K562 (cell line): ENCODE data around the gene FABP3. TPM values are rescaled to one million over a fixed set of nuclear protein-coding genes. Genes with fewer than 3 reads are reported as not detected.

Experiments used
- ATAC-seq: fragments of 200-7000 bp; cut with Tn5 transposase; 3 replicates; pipeline ENCODE4 v1.9.1; 2020; ENCODE audit warnings: moderate library complexity
- BruUV-seq: library from RNA; stranded (reverse); fragments of 400-500 nt; replicated peaks from 2 replicates; lab custom pipeline; 2021; lab: Mats Ljungman, UMichigan
- CTCF ChIA-PET: fragments of 300-600 bp; formaldehyde crosslinking; extraction: SDS; loops from one replicate; lab custom pipeline; 2021; ENCODE audit warnings: low intra/inter-chr PET ratio; lab: Yijun Ruan, JAX
- POLR2A ChIA-PET: fragments of 300-600, 350-650 bp; sonication (Branson Sonifier 250); formaldehyde crosslinking; extraction: SDS; loops from one replicate; lab custom pipeline; 2021; ENCODE audit warnings: antibody characterized with exemption, inconsistent platforms; lab: Yijun Ruan, JAX
- DNase-seq, 4 experiments: peaks; one replicate each; pipeline versions ENCODE4 v3.0.0 to v3.0.0-alpha.2; 2011 to 2018; ENCODE audit warnings: low spot score in 3 of 4, mixed read lengths in 3 of 4; ENCODE audit errors: extremely low read depth in 1 of 4
- FAIRE-seq: peaks from 2 replicates; lab custom pipeline; 2011; peaks lifted over from hg19 to GRCh38; lab: Jason Lieb, UNC
- H2AFZ ChIP-seq: 2 replicates; pipeline ENCODE4 v1.6.0; 2011; ENCODE audit warnings: low read depth, low read length, control low read depth, inconsistent platforms
- H3K27ac ChIP-seq: fragments of 200-600 bp; 3 replicates; pipeline ENCODE4 v1.8.0; 2011; ENCODE audit warnings: low read depth, mild to moderate bottlenecking, control low read depth, inconsistent platforms, low read length, moderate library complexity, mixed read lengths; ENCODE audit errors: extremely low read depth
- H3K27me3 ChIP-seq, 2 experiments: fragments of 300-600 bp in 1 of 2; 2 replicates in 1 of 2; 3 replicates in 1 of 2; pipeline versions ENCODE4 v1.6.0 to v1.8.0; 2011; ENCODE audit warnings: inconsistent platforms in 2 of 2, low read length in 2 of 2, mild to moderate bottlenecking in 1 of 2, mixed read lengths in 1 of 2, moderate library complexity in 1 of 2; ENCODE audit not compliant: control insufficient read depth in 2 of 2, insufficient read depth in 2 of 2
- H3K36me3 ChIP-seq: fragments of 300-600 bp; 3 replicates; pipeline ENCODE4 v1.8.0; 2011; ENCODE audit warnings: mild to moderate bottlenecking, low read length, inconsistent platforms; ENCODE audit not compliant: control insufficient read depth, insufficient read depth
- H3K4me1 ChIP-seq, 2 experiments: fragments of 200-600 bp in 1 of 2; replicated peaks in 1 of 2; 2 replicates in 1 of 2; 3 replicates in 1 of 2; pipeline versions ENCODE4 v1.5.1 to v1.8.0; 2011; ENCODE audit warnings: inconsistent platforms in 2 of 2, low read length in 2 of 2, mild to moderate bottlenecking in 1 of 2, mixed read lengths in 1 of 2, moderate library complexity in 1 of 2; ENCODE audit not compliant: control insufficient read depth in 2 of 2, insufficient read depth in 2 of 2
- H3K4me2 ChIP-seq: 2 replicates; pipeline ENCODE4 v1.6.1; 2011; ENCODE audit warnings: low read length, control low read depth, inconsistent platforms, mixed read lengths; ENCODE audit not compliant: insufficient read depth
- H3K4me3 ChIP-seq: fragments of 200-600 bp; sonication (generic), shearing (Covaris generic); 2 replicates; pipeline ENCODE4 v1.5.1; 2016; ENCODE audit warnings: control low read depth, inconsistent platforms
- H3K79me2 ChIP-seq: fragments of 200-600 bp; 3 replicates; pipeline ENCODE4 v1.8.0; 2011; ENCODE audit warnings: low read length, inconsistent platforms; ENCODE audit not compliant: control insufficient read depth, insufficient read depth
- H3K9ac ChIP-seq, 2 experiments: 2 replicates each; pipeline versions ENCODE4 v1.6.0 to v1.6.1; 2011; ENCODE audit warnings: low read depth in 2 of 2, low read length in 2 of 2, control low read depth in 1 of 2, inconsistent platforms in 1 of 2, mild to moderate bottlenecking in 1 of 2, mixed read lengths in 1 of 2; ENCODE audit not compliant: insufficient read depth in 1 of 2
- H3K9me1 ChIP-seq: one replicate; pipeline ENCODE4 v1.6.0; 2011; ENCODE audit warnings: inconsistent platforms, mild to moderate bottlenecking, low read length, moderate library complexity; ENCODE audit not compliant: control insufficient read depth, insufficient read depth
- H3K9me3 ChIP-seq: replicated peaks from 2 replicates; pipeline ENCODE4 v1.5.1; 2011; ENCODE audit warnings: low read depth, low read length, inconsistent platforms; ENCODE audit not compliant: control insufficient read depth, insufficient read depth
- H4K20me1 ChIP-seq: replicated peaks from 2 replicates; pipeline ENCODE4 v1.6.1; 2011; ENCODE audit warnings: low read length, inconsistent platforms, mixed read lengths; ENCODE audit not compliant: control insufficient read depth, insufficient read depth
- ADNP ChIP-seq: fragments of 200-800 bp; sonication (Bioruptor generic); IDR thresholded peaks from 2 replicates; pipeline ENCODE4 v1.6.1; 2016; ENCODE audit warnings: missing genetic modification characterization, missing compliant biosample characterization
- BCOR ChIP-seq: fragments of 450-650 bp; IDR thresholded peaks from 2 replicates; pipeline ENCODE4 v1.6.1; 2016
- CBX3 ChIP-seq, 2 experiments: IDR thresholded peaks; 1 replicate in 1 of 2; 2 replicates in 1 of 2; pipeline ENCODE4 v1.6.1; 2012; ENCODE audit warnings: inconsistent platforms in 2 of 2, low read length in 2 of 2, borderline replicate concordance in 1 of 2, control low read depth in 1 of 2
- CREM ChIP-seq: IDR thresholded peaks from 2 replicates; pipeline ENCODE4 v1.6.1; 2014; ENCODE audit warnings: antibody characterized with exemption, low read depth
- ELF4 ChIP-seq: fragments of 450-650 bp; formaldehyde crosslinking; IDR thresholded peaks from 2 replicates; pipeline ENCODE4 v1.4.0; 2022; ENCODE audit warnings: missing genetic modification characterization
- KDM1A ChIP-seq, 2 experiments: fragments of 450-650 bp; IDR thresholded peaks; 2 replicates each; pipeline ENCODE4 v1.6.1; 2016; ENCODE audit warnings: mild to moderate bottlenecking in 2 of 2
- KHSRP ChIP-seq: fragments of 450-650 bp; IDR thresholded peaks from 2 replicates; pipeline ENCODE4 v1.6.1; 2017
- KLF6 ChIP-seq: fragments of 250-450 bp; sonication (Bioruptor Pico); IDR thresholded peaks from 2 replicates; pipeline ENCODE4 v1.4.0; 2020; ENCODE audit warnings: mild to moderate bottlenecking, moderate library complexity, borderline replicate concordance
- LCOR ChIP-seq: sonication (generic); formaldehyde crosslinking; IDR thresholded peaks from 2 replicates; pipeline ENCODE4 v1.8.0; 2022; ENCODE audit warnings: mild to moderate bottlenecking, missing genetic modification reagents
- RBM25 ChIP-seq: fragments of 200-400 bp; formaldehyde crosslinking; IDR thresholded peaks from 2 replicates; pipeline ENCODE4 v1.6.1; 2018; ENCODE audit warnings: low read length, low read depth, moderate library complexity; ENCODE audit not compliant: severe bottlenecking
- RCOR1 ChIP-seq, 2 experiments: IDR thresholded peaks; 2 replicates each; pipeline ENCODE4 v1.6.1; 2012; ENCODE audit warnings: low read depth in 2 of 2, low read length in 2 of 2, borderline replicate concordance in 1 of 2, improper control_type of control experiment in 1 of 2
- SMARCA5 ChIP-seq: fragments of 450-650 bp; IDR thresholded peaks from 2 replicates; pipeline ENCODE4 v1.6.1; 2016
- SP2 ChIP-seq: IDR thresholded peaks from 2 replicates; pipeline ENCODE4 v1.6.1; 2011; ENCODE audit warnings: mild to moderate bottlenecking, low read depth, low read length, moderate library complexity; ENCODE audit not compliant: poor library complexity, severe bottlenecking; ENCODE audit errors: extremely low read depth
- XRCC4 ChIP-seq: IDR thresholded peaks from one replicate; pipeline ENCODE4 v1.6.1; 2011; ENCODE audit not compliant: insufficient read depth, insufficient read length; ENCODE audit errors: extremely low read depth
- ZC3H11A ChIP-seq: IDR thresholded peaks from 2 replicates; pipeline ENCODE4 v1.6.1; 2012; ENCODE audit warnings: low read depth, low read length, improper control_type of control experiment
- ZC3H4 ChIP-seq: sonication (generic); formaldehyde crosslinking; IDR thresholded peaks from 2 replicates; pipeline ENCODE4 v1.9.0; 2021; ENCODE audit warnings: missing genetic modification reagents, borderline replicate concordance
- ZNF121 ChIP-seq: sonication (generic); formaldehyde crosslinking; conservative IDR thresholded peaks from 2 replicates; pipeline ENCODE4 v1.8.0; 2022; ENCODE audit warnings: missing genetic modification reagents
- ZNF583 ChIP-seq: fragments of 250-450 bp; sonication (Bioruptor Pico); IDR thresholded peaks from 2 replicates; pipeline ENCODE4 v1.4.0; 2020
- ZNF584 ChIP-seq: fragments of 200-800 bp; sonication (Bioruptor generic); IDR thresholded peaks from 2 replicates; pipeline ENCODE4 v1.6.1; 2016; ENCODE audit warnings: low read depth, mild to moderate bottlenecking, missing genetic modification characterization, missing compliant biosample characterization
- WGBS: fragments of 100-300 bp; shearing (Covaris generic); methylation state at CpG from one replicate; pipeline ENCODE4 v1.1.6; 2016; ENCODE audit warnings: low coverage, mixed read lengths; ENCODE audit not compliant: insufficient coverage; ENCODE audit errors: missing lambda C conversion rate; 5-methylcytosine and 5-hydroxymethylcytosine counted together
- in situ Hi-C: fragments of 300-500 bp; cut with MboI; formaldehyde crosslinking; loops from 4 replicates; pipeline ENCODE4 v1.15.0; 2018; ENCODE audit warnings: inconsistent platforms, mixed read lengths
- intact Hi-C: fragments of 100-400 bp; cut with micrococcal nuclease; formaldehyde crosslinking; loops from 2 replicates; pipeline ENCODE4 v1.14.2; 2022
- polyA plus RNA-seq, 8 experiments: library from polyadenylated mRNA; depleted of rRNA in 4 of 8; stranded (reverse) in 5 of 8; unstranded in 3 of 8; fragments of >200 nt; fragmentation: Nextera tagmentation in 2 of 8; fragmentation: Illumina TruSeq in 1 of 8; extraction: Ambion mirVana in 2 of 8; extraction: Trizol in 1 of 8; gene quantifications; 2 replicates each; pipeline versions ENCODE4 v1.2.1 to v1.2.3, GENCODE V29; 2011 to 2014; ENCODE audit warnings: inconsistent platforms in 1 of 8, missing spikeins in 1 of 8
- total RNA-seq, 7 experiments: library from RNA; depleted of rRNA in 6 of 7; stranded (reverse); fragments of >200 nt in 6 of 7; fragmentation: Illumina TruSeq in 2 of 7; extraction: Trizol in 2 of 7; gene quantifications; 2 replicates each; pipeline versions ENCODE4 v1.2.1 to v1.2.3, GENCODE V29; 2011 to 2021; ENCODE audit warnings: low replicate concordance in 1 of 7

Gene FABP3
- total and polyA plus RNA-seq, 9 of the 15 experiments (the other 6 are each of a cell fraction or from before 2014, with no cell fraction given) = 0.22 TPM; not detected in 8

GRCh38 chr1:31405578-31406245, 32.8 kb upstream of the FABP3 start:
- ATAC-seq (no peak), FAIRE-seq (no peak)

More at GRCh38 chr1:31405578-31406245, 32.8 kb upstream of the FABP3 start:
- in situ Hi-C loops = no loop called here
- Histone ChIP-seq H3K9me1 (no peaks in the 10 kb centered on the region), H3K4me1 (peaks cover 12 to 17% of the 10 kb centered on the region in 2 experiments; a peak in 4 of 5 replicates), H3K9me3 (no peaks in the 10 kb centered on the region; the same call in 1 of the 2 replicates), H3K4me3 (no peak overlapping the region), H3K4me2 (no peak overlapping the region), H3K79me2 (no peaks in the 10 kb centered on the region), H3K27ac (no peak overlapping the region), H3K9ac (no peak overlapping the region), H3K36me3 (no peaks in the 10 kb centered on the region), H2AFZ (no peak overlapping the region), H4K20me1 (no peaks in the 10 kb centered on the region), H3K27me3 (peaks cover 3 to 6% of the 10 kb centered on the region in 2 experiments; a peak in 2 of 5 replicates)
- WGBS = 33% methylated on average over 5 of the region's 6 CpGs
- no peak for DNase-seq
- intact Hi-C loops = no loop called here
- POLR2A ChIA-PET = interaction anchor here (0.6 to 1.8 kb wide), 6 partner anchors 9 to 207 kb away, joined by 3 to 5 read pairs (median 3); no protein-coding TSS in a partner anchor
- no peak for TF ChIP-seq KHSRP
- no peak for TF ChIP-seq ZNF584 (CRISPR knock-in tag)
- no peak for TF ChIP-seq CREM
- no peak for TF ChIP-seq XRCC4
- TF ChIP-seq SP2 = no peak
- peak; percentile 48 to 72; a peak in 2 of 4 replicates for TF ChIP-seq KDM1A (IDR thresholded peaks at IDR 0.05)
- peak; percentile 81 for TF ChIP-seq SMARCA5
- TF ChIP-seq ZC3H11A = no peak
- TF ChIP-seq BCOR = peak; percentile 86
- TF ChIP-seq ELF4 = no peak
- 0 out of 2 replicates have a peak, but pooled peaks have one; percentile 18 for TF ChIP-seq ADNP (tag)
- peak; percentile 87 for TF ChIP-seq RBM25
- TF ChIP-seq ZNF583 (CRISPR knock-in tag) = no peak
- peak in 1 of 2 experiments; percentile 38; a peak in 1 of 4 replicates for TF ChIP-seq RCOR1 (IDR thresholded peaks at IDR 0.05; ENCODE audit: borderline replicate concordance in 1 of 2, low read depth in 2 of 2, low read length in 2 of 2)
- no peak for TF ChIP-seq KLF6 (CRISPR knock-in tag)
- TF ChIP-seq CBX3 (IDR thresholded peaks at IDR 0.05; ENCODE audit: borderline replicate concordance in 1 of 2, low read length in 2 of 2) = 0 out of 3 replicates have a peak, but pooled peaks of 1 of the 2 experiments have one; percentile 16
- TF ChIP-seq ZC3H4 (CRISPR knock-in tag) = no peak
- no peak for TF ChIP-seq LCOR
- TF ChIP-seq ZNF121 = no peak; the same call in 1 of the 2 replicates
- CTCF ChIA-PET = interaction anchor here (1.2 kb wide), 1 partner anchor 9 kb away, joined by 3 read pairs; no protein-coding TSS in a partner anchor
- no TSS peak for BruUV-seq
